H9 (cell line): Measurements from ENCODE around the gene RAB3GAP2. TPM values are rescaled to one million over a fixed set of nuclear protein-coding genes. Genes with fewer than 3 reads are reported as not detected.
A peak's percentile ranks its signal among the peaks of the same experiment; 100 is the strongest.

ENCODE experiments used
- DNase-seq: peaks from one replicate; pipeline ENCODE4 v3.0.0-alpha.2; 2017
- H2AFZ ChIP-seq: one replicate; pipeline ENCODE4 v1.6.1; 2013; ENCODE audit warnings: mild to moderate bottlenecking, low read length, control low read depth, moderate library complexity
- H2AK5ac ChIP-seq: 2 replicates; pipeline ENCODE4 v1.6.1; 2013; ENCODE audit warnings: low read length, control low read depth, mixed read lengths; ENCODE audit not compliant: insufficient read length
- H2BK120ac ChIP-seq: one replicate; pipeline ENCODE4 v1.6.1; 2013; ENCODE audit warnings: low read depth, mild to moderate bottlenecking, low read length, control low read depth, inconsistent platforms; ENCODE audit not compliant: poor library complexity, severe bottlenecking
- H2BK12ac ChIP-seq: 2 replicates; pipeline ENCODE4 v1.6.1; 2013; ENCODE audit warnings: low read length, control low read depth, mixed read lengths, low read depth; ENCODE audit not compliant: insufficient read length
- H2BK15ac ChIP-seq: 2 replicates; pipeline ENCODE4 v1.6.1; 2013; ENCODE audit warnings: low read depth, low read length, control low read depth
- H2BK20ac ChIP-seq: one replicate; pipeline ENCODE4 v1.6.1; 2013; ENCODE audit warnings: low read depth, mild to moderate bottlenecking, low read length, control low read depth, inconsistent platforms; ENCODE audit not compliant: poor library complexity, severe bottlenecking
- H2BK5ac ChIP-seq: 2 replicates; pipeline ENCODE4 v1.6.1; 2013; ENCODE audit warnings: low read length, control low read depth, mixed read lengths; ENCODE audit not compliant: insufficient read length
- H3K14ac ChIP-seq: 2 replicates; pipeline ENCODE4 v1.6.1; 2013; ENCODE audit warnings: low read length, control low read depth; ENCODE audit not compliant: insufficient read depth
- H3K18ac ChIP-seq: 2 replicates; pipeline ENCODE4 v1.6.1; 2013; ENCODE audit warnings: low read depth, mild to moderate bottlenecking, mixed read lengths, low read length, control low read depth; ENCODE audit not compliant: insufficient read length
- H3K23ac ChIP-seq: 2 replicates; pipeline ENCODE4 v1.6.1; 2013; ENCODE audit warnings: low read length, control low read depth, mixed read lengths, low read depth; ENCODE audit not compliant: insufficient read length
- H3K23me2 ChIP-seq: 2 replicates; pipeline ENCODE4 v1.6.1; 2013; ENCODE audit warnings: low read depth, mild to moderate bottlenecking, mixed read lengths, low read length, control low read depth; ENCODE audit not compliant: insufficient read length, poor library complexity, severe bottlenecking
- H3K27ac ChIP-seq: 2 replicates; pipeline ENCODE4 v1.5.1; 2013; ENCODE audit warnings: low read length, control low read depth, mixed read lengths, low read depth; ENCODE audit not compliant: insufficient read length
- H3K27me3 ChIP-seq: 2 replicates; pipeline ENCODE4 v1.6.1; 2013; ENCODE audit warnings: low read length, control low read depth, inconsistent platforms; ENCODE audit not compliant: insufficient read depth
- H3K4ac ChIP-seq: 2 replicates; pipeline ENCODE4 v1.6.1; 2013; ENCODE audit warnings: low read depth, mild to moderate bottlenecking, control low read depth, inconsistent platforms, low read length, moderate library complexity
- H3K4me1 ChIP-seq: 2 replicates; pipeline ENCODE4 v1.6.1; 2013; ENCODE audit warnings: low read length, control low read depth, inconsistent platforms; ENCODE audit not compliant: insufficient read depth
- H3K4me2 ChIP-seq: 2 replicates; pipeline ENCODE4 v1.6.1; 2013; ENCODE audit warnings: low read length, control low read depth, mixed read lengths; ENCODE audit not compliant: insufficient read length, insufficient read depth
- H3K56ac ChIP-seq: 2 replicates; pipeline ENCODE4 v1.6.1; 2013; ENCODE audit warnings: low read depth, mild to moderate bottlenecking, mixed read lengths, low read length, control low read depth; ENCODE audit not compliant: insufficient read length
- H3K79me1 ChIP-seq: 2 replicates; pipeline ENCODE4 v1.6.1; 2013; ENCODE audit warnings: low read depth, mild to moderate bottlenecking, moderate library complexity, low read length, control low read depth, inconsistent platforms; ENCODE audit not compliant: insufficient read depth, poor library complexity, severe bottlenecking
- H3K79me2 ChIP-seq: 2 replicates; pipeline ENCODE4 v1.6.1; 2013; ENCODE audit warnings: low read length, control low read depth, inconsistent platforms; ENCODE audit not compliant: insufficient read depth
- H3K9ac ChIP-seq: 2 replicates; pipeline ENCODE4 v1.6.1; 2013; ENCODE audit warnings: low read length, control low read depth, mixed read lengths; ENCODE audit not compliant: insufficient read length; ENCODE audit errors: extremely low read depth
- H3K9me3 ChIP-seq: one replicate; pipeline ENCODE4 v1.6.1; 2013; ENCODE audit warnings: low read depth, low read length, inconsistent platforms; ENCODE audit not compliant: control insufficient read depth
- H3T11ph ChIP-seq: one replicate; pipeline ENCODE4 v1.6.1; 2013; ENCODE audit warnings: mild to moderate bottlenecking, low read length, control low read depth, inconsistent platforms
- H4K20me1 ChIP-seq: one replicate; pipeline ENCODE4 v1.6.1; 2013; ENCODE audit not compliant: control insufficient read depth, insufficient read length, insufficient read depth
- H4K5ac ChIP-seq: 2 replicates; pipeline ENCODE4 v1.6.1; 2013; ENCODE audit warnings: low read depth, mild to moderate bottlenecking, mixed read lengths, low read length, control low read depth; ENCODE audit not compliant: insufficient read length
- H4K8ac ChIP-seq: replicated peaks from 2 replicates; pipeline ENCODE4 v1.6.1; 2013; ENCODE audit warnings: low read length, control low read depth, mixed read lengths, low read depth; ENCODE audit not compliant: insufficient read length
- H4K91ac ChIP-seq: 2 replicates; pipeline ENCODE4 v1.6.1; 2013; ENCODE audit warnings: low read depth, mild to moderate bottlenecking, moderate library complexity, mixed read lengths, low read length, control low read depth; ENCODE audit not compliant: insufficient read length
- H3K27ac Mint-ChIP-seq, 3 experiments: 2 replicates in 2 of 3; 3 replicates in 1 of 3; pipeline ENCODE4 v1.8.0; 2020 to 2021; ENCODE audit warnings: mixed read lengths in 3 of 3, mild to moderate bottlenecking in 1 of 3, moderate library complexity in 1 of 3
- H3K27me3 Mint-ChIP-seq: 2 replicates; pipeline ENCODE4 v1.8.0; 2021; ENCODE audit warnings: low read depth, mild to moderate bottlenecking, moderate library complexity, mixed read lengths
- H3K36me3 Mint-ChIP-seq, 3 experiments: 2 replicates in 2 of 3; 3 replicates in 1 of 3; pipeline ENCODE4 v1.8.0; 2020 to 2021; ENCODE audit warnings: low read depth in 3 of 3, mixed read lengths in 3 of 3; ENCODE audit not compliant: insufficient read depth in 1 of 3
- H3K4me1 Mint-ChIP-seq, 2 experiments: 2 replicates each; pipeline ENCODE4 v1.8.0; 2020; ENCODE audit warnings: mixed read lengths in 2 of 2
- H3K4me3 Mint-ChIP-seq, 2 experiments: 2 replicates in 1 of 2; 3 replicates in 1 of 2; pipeline ENCODE4 v1.8.0; 2020 to 2021; ENCODE audit warnings: mild to moderate bottlenecking in 2 of 2, mixed read lengths in 2 of 2, moderate library complexity in 1 of 2
- H3K9me3 Mint-ChIP-seq, 2 experiments: 2 replicates in 1 of 2; 3 replicates in 1 of 2; pipeline ENCODE4 v1.8.0; 2020; ENCODE audit warnings: mild to moderate bottlenecking in 2 of 2, mixed read lengths in 2 of 2, moderate library complexity in 1 of 2
- CTCF ChIP-seq: fragments of 200-600 bp; sonication (generic); conservative IDR thresholded peaks from 3 replicates; pipeline ENCODE4 v1.8.0; 2021; ENCODE audit warnings: antibody characterized with exemption, mild to moderate bottlenecking
- WGBS: extraction: QIAGEN DNeasy Blood & Tissue Kit; methylation state at CpG from one replicate; pipeline ENCODE4 v1.1.7; 2013; ENCODE audit warnings: missing lambda C conversion rate, low lambda C conversion rate, mixed read lengths; ENCODE audit not compliant: insufficient read length; ENCODE audit errors: extremely low coverage; 5-methylcytosine and 5-hydroxymethylcytosine counted together
- total RNA-seq: library from RNA; stranded (reverse); gene quantifications from 2 replicates; pipeline ENCODE4 v1.2.1, GENCODE V29; 2021

RAB3GAP2 gene
- total RNA-seq, 1 experiment from 2014 or later, result 48.3 TPM

GRCh38 chr1:220176540-220176939 is 95.7 kb downstream of the RAB3GAP2 start:
- no peaks in the 10 kb centered on the region for H3K79me2 ChIP-seq
- no peak overlapping the region for H2AFZ ChIP-seq
- no peak overlapping the region for H2BK20ac ChIP-seq
- H3K9me3 Mint-ChIP-seq, result no peaks in the 10 kb centered on the region
- H3T11ph ChIP-seq, result no peak overlapping the region
- H3K56ac ChIP-seq, result no peak overlapping the region
- no peak overlapping the region for H3K4me3 Mint-ChIP-seq
- no peak overlapping the region for H3K4me2 ChIP-seq
- H3K4me1 ChIP-seq, result no peaks in the 10 kb centered on the region
- WGBS, result no CpG with 5 or more reads among the region's 1 CpG
- H2AK5ac ChIP-seq, result no peak overlapping the region
- H3K23ac ChIP-seq, result no peak overlapping the region
- no peak overlapping the region for H3K18ac ChIP-seq
- H3K23me2 ChIP-seq, result no peaks in the 10 kb centered on the region
- H3K79me1 ChIP-seq, result no peaks in the 10 kb centered on the region
- H2BK5ac ChIP-seq, result no peak overlapping the region
- H2BK120ac ChIP-seq, result no peak overlapping the region
- no peaks in the 10 kb centered on the region for H3K9me3 ChIP-seq
- no peak overlapping the region for H4K91ac ChIP-seq
- H4K20me1 ChIP-seq, result no peaks in the 10 kb centered on the region
- H2BK15ac ChIP-seq, result no peak overlapping the region
- no peaks in the 10 kb centered on the region for H3K27me3 Mint-ChIP-seq
- no peak overlapping the region for H4K8ac ChIP-seq
- DNase-seq, result no peak
- H3K27ac Mint-ChIP-seq, result peak overlapping the region; percentile 41 to 61 (median 46); a peak in 3 of 7 replicates
- no peak overlapping the region for H3K27ac ChIP-seq
- H2BK12ac ChIP-seq, result no peak overlapping the region
- no peak overlapping the region for H4K5ac ChIP-seq
- TF ChIP-seq CTCF, result no peak
- H3K14ac ChIP-seq, result no peak overlapping the region; the same call in 1 of the 2 replicates
- no peaks in the 10 kb centered on the region for H3K4me1 Mint-ChIP-seq
- H3K4ac ChIP-seq, result no peak overlapping the region
- H3K27me3 ChIP-seq, result no peaks in the 10 kb centered on the region
- no peak overlapping the region for H3K9ac ChIP-seq
- peaks cover 13 to 53% (median 51%) of the 10 kb centered on the region in 3 experiments; a peak in 6 of 7 replicates for H3K36me3 Mint-ChIP-seq
